HepG2 (cell line): ENCODE results near the gene ANK3. TPM values are rescaled to one million over a fixed set of nuclear protein-coding genes. Genes with fewer than 3 reads are reported as not detected.

Experiments
- ATAC-seq: fragments of 200-7000 bp; cut with Tn5 transposase; 3 replicates; pipeline ENCODE4 v1.9.1; 2020; ENCODE audit warnings: mild to moderate bottlenecking, moderate library complexity
- BruUV-seq: library from RNA; stranded (reverse); fragments of 400-500 nt; replicated peaks from 2 replicates; lab custom pipeline; 2021; lab: Mats Ljungman, UMichigan
- CTCF ChIA-PET: fragments of 300-600 bp; formaldehyde crosslinking; extraction: SDS; loops from one replicate; lab custom pipeline; 2021; ENCODE audit warnings: low total read pairs, inconsistent platforms, low intra/inter-chr PET ratio; lab: Yijun Ruan, JAX
- POLR2A ChIA-PET: fragments of 350-600 bp; sonication (Branson Sonifier 250); formaldehyde crosslinking; loops from one replicate; lab custom pipeline; 2020; ENCODE audit warnings: antibody characterized with exemption, inconsistent platforms; lab: Yijun Ruan, JAX
- DNase-seq: peaks from one replicate; pipeline ENCODE4 v3.0.0-alpha.2; 2015; ENCODE audit warnings: low spot score
- FAIRE-seq: peaks from 3 replicates; lab custom pipeline; 2011; peaks lifted over from hg19 to GRCh38; lab: Jason Lieb, UNC
- H2AFZ ChIP-seq: one replicate; pipeline ENCODE4 v1.6.1; 2011; ENCODE audit warnings: low read length, inconsistent platforms
- H3K27ac ChIP-seq: fragments of 300-600 bp; 3 replicates; pipeline ENCODE4 v1.8.0; 2011; ENCODE audit warnings: mixed run types, mild to moderate bottlenecking, mixed read lengths, low read length, inconsistent platforms; ENCODE audit not compliant: insufficient read depth; ENCODE audit errors: extremely low read length
- H3K27me3 ChIP-seq, 2 experiments: fragments of 200-600 bp in 1 of 2; 2 replicates in 1 of 2; 3 replicates in 1 of 2; pipeline versions ENCODE4 v1.6.0 to v1.8.0; 2011; ENCODE audit warnings: low read length in 2 of 2, mild to moderate bottlenecking in 2 of 2, moderate library complexity in 2 of 2, inconsistent platforms in 1 of 2; ENCODE audit not compliant: insufficient read depth in 2 of 2, control insufficient read depth in 1 of 2
- H3K36me3 ChIP-seq, 2 experiments: fragments of 200-600 bp in 1 of 2; replicated peaks in 1 of 2; 2 replicates in 1 of 2; 3 replicates in 1 of 2; pipeline versions ENCODE4 v1.5.1 to v1.8.0; 2011; ENCODE audit warnings: low read length in 2 of 2, inconsistent platforms in 1 of 2; ENCODE audit not compliant: insufficient read depth in 2 of 2, control insufficient read depth in 1 of 2
- H3K4me1 ChIP-seq: 2 replicates; pipeline ENCODE4 v1.5.1; 2012; ENCODE audit warnings: low read length, inconsistent platforms; ENCODE audit not compliant: insufficient read depth
- H3K4me2 ChIP-seq: 2 replicates; pipeline ENCODE4 v1.6.0; 2011; ENCODE audit warnings: low read depth, low read length, inconsistent platforms
- H3K4me3 ChIP-seq, 3 experiments: fragments of 200-600 bp in 1 of 3; sonication (generic), shearing (Covaris generic) in 1 of 3; replicated peaks in 1 of 3; 2 replicates each; pipeline ENCODE4 v1.5.1; 2011 to 2016; ENCODE audit warnings: low read length in 3 of 3, inconsistent platforms in 2 of 3, low read depth in 2 of 3, mild to moderate bottlenecking in 2 of 3, control low read depth in 1 of 3, mixed read lengths in 1 of 3; ENCODE audit not compliant: insufficient read depth in 1 of 3
- H3K79me2 ChIP-seq: one replicate; pipeline ENCODE4 v1.6.1; 2011; ENCODE audit warnings: low read length, inconsistent platforms; ENCODE audit not compliant: insufficient read depth
- H3K9ac ChIP-seq: 2 replicates; pipeline ENCODE4 v1.6.0; 2011; ENCODE audit warnings: mild to moderate bottlenecking, low read depth, low read length, inconsistent platforms; ENCODE audit not compliant: insufficient read depth
- H3K9me3 ChIP-seq: 2 replicates; pipeline ENCODE4 v1.5.1; 2012; ENCODE audit warnings: mild to moderate bottlenecking, low read length
- H4K20me1 ChIP-seq: 2 replicates; pipeline ENCODE4 v1.6.0; 2011; ENCODE audit warnings: inconsistent platforms, mild to moderate bottlenecking, low read length, moderate library complexity; ENCODE audit not compliant: insufficient read depth
- BATF2 ChIP-seq: sonication (generic); formaldehyde crosslinking; IDR thresholded peaks from 2 replicates; pipeline ENCODE4 v1.8.0; 2022; ENCODE audit warnings: mild to moderate bottlenecking, missing genetic modification reagents, moderate library complexity
- FLYWCH1 ChIP-seq: sonication (generic); formaldehyde crosslinking; IDR thresholded peaks from 2 replicates; pipeline ENCODE4 v1.8.1; 2023; ENCODE audit warnings: mild to moderate bottlenecking, missing genetic modification reagents
- GTF3A ChIP-seq: sonication (generic); formaldehyde crosslinking; conservative IDR thresholded peaks from 2 replicates; pipeline ENCODE4 v1.4.0; 2020; ENCODE audit warnings: mild to moderate bottlenecking, missing genetic modification reagents
- HNRNPH1 ChIP-seq: fragments of 200-400 bp; formaldehyde crosslinking; optimal IDR thresholded peaks from 2 replicates; pipeline ENCODE3; 2017; ENCODE audit warnings: mild to moderate bottlenecking, low read depth, low read length
- NFKBIZ ChIP-seq: IDR thresholded peaks from 2 replicates; pipeline ENCODE4 v1.6.1; 2018; ENCODE audit warnings: missing genetic modification reagents, missing compliant biosample characterization
- RCOR2 ChIP-seq: IDR thresholded peaks from 2 replicates; pipeline ENCODE4 v1.6.1; 2016; ENCODE audit warnings: missing biosample characterization, missing genetic modification reagents
- REPIN1 ChIP-seq: sonication (generic); formaldehyde crosslinking; IDR thresholded peaks from 2 replicates; pipeline ENCODE4 v1.8.0; 2022; ENCODE audit warnings: missing genetic modification reagents, low read depth, mild to moderate bottlenecking, borderline replicate concordance
- TAF1 ChIP-seq: sonication (generic); formaldehyde crosslinking; IDR thresholded peaks from 2 replicates; pipeline ENCODE4 v1.4.0; 2020; ENCODE audit warnings: missing genetic modification reagents
- TBX2 ChIP-seq: sonication (generic); formaldehyde crosslinking; IDR thresholded peaks from 2 replicates; pipeline ENCODE4 v1.5.0; 2020; ENCODE audit warnings: missing genetic modification reagents, mild to moderate bottlenecking, borderline replicate concordance
- ZNF136 ChIP-seq: sonication (generic); formaldehyde crosslinking; IDR thresholded peaks from 2 replicates; pipeline ENCODE4 v1.8.1; 2022; ENCODE audit warnings: low read depth, mild to moderate bottlenecking, moderate library complexity, missing genetic modification reagents
- WGBS: methylation state at CpG from one replicate; pipeline ENCODE4 v1.1.6; 2017; ENCODE audit warnings: low lambda C conversion rate; 5-methylcytosine and 5-hydroxymethylcytosine counted together
- in situ Hi-C: cut with HindIII; loops from 2 replicates; pipeline ENCODE4 v1.10.0; 2017; ENCODE audit warnings: low pct_unique_long_range_greater_than_20kb; ENCODE audit not compliant: extremely low pct_ligation_motif_present
- intact Hi-C: fragments of 100-400 bp; cut with micrococcal nuclease; formaldehyde crosslinking; loops from one replicate; pipeline ENCODE4 v1.10.0; 2022; ENCODE audit not compliant: unreplicated experiment
- polyA plus RNA-seq, 8 experiments: library from polyadenylated mRNA; depleted of rRNA in 3 of 8; stranded (reverse) in 7 of 8; unstranded in 1 of 8; fragments of >200 nt; fragmentation: Illumina TruSeq in 4 of 8; extraction: Trizol in 4 of 8; gene quantifications; 2 replicates each; pipeline versions ENCODE4 v1.2.1 to v1.2.3, GENCODE V29; 2011 to 2016; ENCODE audit warnings: low read depth in 4 of 8, missing spikeins in 1 of 8, mixed read lengths in 1 of 8; ENCODE audit not compliant: insufficient read depth in 1 of 8
- total RNA-seq, 5 experiments: library from RNA; depleted of rRNA; stranded (reverse); fragments of >200 nt; fragmentation: Illumina TruSeq; extraction: Trizol; gene quantifications; 2 replicates each; pipeline ENCODE4 v1.2.3, GENCODE V29; 2016; ENCODE audit warnings: low read depth in 1 of 5
- TF ChIP-seq, protein P1 (sequence below): sonication (generic); formaldehyde crosslinking; IDR thresholded peaks from 2 replicates; pipeline ENCODE4 v1.4.0; 2020; ENCODE audit warnings: missing genetic modification reagents; ENCODE audit errors: not compliant biosample characterization
- TF ChIP-seq, protein P2 (sequence below): sonication (generic); formaldehyde crosslinking; IDR thresholded peaks from 2 replicates; pipeline ENCODE4 v1.8.0; 2022; ENCODE audit warnings: missing genetic modification reagents, mild to moderate bottlenecking, borderline replicate concordance
- TF ChIP-seq, protein P3 (sequence below): sonication (generic); formaldehyde crosslinking; IDR thresholded peaks from 2 replicates; pipeline ENCODE4 v1.5.0; 2020; ENCODE audit warnings: missing genetic modification reagents

The ANK3 gene
- total and polyA plus RNA-seq, 2 of the 13 experiments (the other 11 are each of a cell fraction or from before 2014, with no cell fraction given) = not detected

DNA sequence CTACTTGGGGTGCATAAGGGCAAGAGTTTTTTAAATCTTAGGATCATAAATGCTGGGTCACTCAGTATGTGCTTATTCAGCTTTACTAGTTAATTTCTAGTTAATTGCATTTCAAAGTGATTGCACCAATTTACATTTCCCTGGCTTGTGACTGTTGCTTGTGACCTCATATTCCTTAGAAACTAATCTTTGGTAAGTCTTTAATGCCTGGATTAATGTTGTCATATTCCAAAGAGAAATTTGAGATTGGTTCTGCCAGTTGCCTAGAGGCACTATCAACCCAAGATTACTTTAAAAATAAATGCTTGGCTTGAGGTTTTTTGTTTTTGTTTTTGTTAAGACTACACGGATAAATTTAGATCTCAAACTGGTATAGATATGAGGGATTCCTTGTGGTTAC, 103.1 kb downstream of the ANK3 start:
- CTCF ChIA-PET = no interaction called here
- H3K36me3 ChIP-seq = no peaks in the 10 kb centered on the region
- ATAC-seq = no peak
- in situ Hi-C loops = no loop called here
- H3K9me3 ChIP-seq = no peaks in the 10 kb centered on the region
- BruUV-seq = no TSS peak
- H3K27ac ChIP-seq = no peak overlapping the region
- H3K4me2 ChIP-seq = no peak overlapping the region
- H4K20me1 ChIP-seq = no peaks in the 10 kb centered on the region; the same call in 1 of the 2 replicates
- no peak for FAIRE-seq
- no peaks in the 10 kb centered on the region for H3K79me2 ChIP-seq
- H3K9ac ChIP-seq = no peak overlapping the region
- H2AFZ ChIP-seq = no peak overlapping the region
- no peak overlapping the region for H3K4me3 ChIP-seq
- intact Hi-C loops = no loop called here
- DNase-seq = no peak
- H3K4me1 ChIP-seq = peaks cover 12% of the 10 kb centered on the region
- TF ChIP-seq, protein P1, sequence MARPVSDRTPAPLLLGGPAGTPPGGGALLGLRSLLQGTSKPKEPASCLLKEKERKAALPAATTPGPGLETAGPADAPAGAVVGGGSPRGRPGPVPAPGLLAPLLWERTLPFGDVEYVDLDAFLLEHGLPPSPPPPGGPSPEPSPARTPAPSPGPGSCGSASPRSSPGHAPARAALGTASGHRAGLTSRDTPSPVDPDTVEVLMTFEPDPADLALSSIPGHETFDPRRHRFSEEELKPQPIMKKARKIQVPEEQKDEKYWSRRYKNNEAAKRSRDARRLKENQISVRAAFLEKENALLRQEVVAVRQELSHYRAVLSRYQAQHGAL (CRISPR knock-in tag) = no peak
- TF ChIP-seq REPIN1 (CRISPR knock-in tag) = no peak
- no peak for TF ChIP-seq TAF1 (CRISPR knock-in tag)
- no peak for TF ChIP-seq FLYWCH1 (CRISPR knock-in tag)
- TF ChIP-seq ZNF136 = no peak
- no peak for TF ChIP-seq GTF3A (CRISPR knock-in tag)
- peaks cover 0 to 6% of the 10 kb centered on the region in 2 experiments; a peak in 1 of 5 replicates for H3K27me3 ChIP-seq
- POLR2A ChIA-PET = no interaction called here
- 0% methylated on average over 1 of the region's 1 CpG for WGBS

- Histone ChIP-seq H3K27me3 (peaks cover 0 to 6% of the 10 kb centered on the region in 2 experiments; a peak in 1 of 5 replicates), H3K4me3 (no peak overlapping the region), H3K79me2 (no peaks in the 10 kb centered on the region), H2AFZ (no peak overlapping the region), H3K27ac (no peak overlapping the region), H4K20me1 (peaks cover 2% of the 10 kb centered on the region; the same call in 1 of the 2 replicates), H3K4me1 (peaks cover 12% of the 10 kb centered on the region), H3K36me3 (no peaks in the 10 kb centered on the region), H3K9ac (no peak overlapping the region), H3K4me2 (no peak overlapping the region), H3K9me3 (no peaks in the 10 kb centered on the region)
- ATAC-seq (no peak), DNase-seq (no peak), FAIRE-seq (no peak)
- BruUV-seq = no TSS peak
- intact Hi-C loops (no loop called here), in situ Hi-C loops (no loop called here)
- 71% methylated on average over 2 of the region's 2 CpGs for WGBS
- CTCF ChIA-PET = no interaction called here
- POLR2A ChIA-PET = no interaction called here
- TF ChIP-seq RCOR2 (CRISPR knock-in tag) (no peak), BATF2 (CRISPR knock-in tag) (no peak), HNRNPH1 (no peak), TBX2 (CRISPR knock-in tag) (no peak), NFKBIZ (no peak)
- TF ChIP-seq, protein P2, sequence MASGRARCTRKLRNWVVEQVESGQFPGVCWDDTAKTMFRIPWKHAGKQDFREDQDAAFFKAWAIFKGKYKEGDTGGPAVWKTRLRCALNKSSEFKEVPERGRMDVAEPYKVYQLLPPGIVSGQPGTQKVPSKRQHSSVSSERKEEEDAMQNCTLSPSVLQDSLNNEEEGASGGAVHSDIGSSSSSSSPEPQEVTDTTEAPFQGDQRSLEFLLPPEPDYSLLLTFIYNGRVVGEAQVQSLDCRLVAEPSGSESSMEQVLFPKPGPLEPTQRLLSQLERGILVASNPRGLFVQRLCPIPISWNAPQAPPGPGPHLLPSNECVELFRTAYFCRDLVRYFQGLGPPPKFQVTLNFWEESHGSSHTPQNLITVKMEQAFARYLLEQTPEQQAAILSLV (CRISPR knock-in tag) = no peak
- TF ChIP-seq, protein P3, sequence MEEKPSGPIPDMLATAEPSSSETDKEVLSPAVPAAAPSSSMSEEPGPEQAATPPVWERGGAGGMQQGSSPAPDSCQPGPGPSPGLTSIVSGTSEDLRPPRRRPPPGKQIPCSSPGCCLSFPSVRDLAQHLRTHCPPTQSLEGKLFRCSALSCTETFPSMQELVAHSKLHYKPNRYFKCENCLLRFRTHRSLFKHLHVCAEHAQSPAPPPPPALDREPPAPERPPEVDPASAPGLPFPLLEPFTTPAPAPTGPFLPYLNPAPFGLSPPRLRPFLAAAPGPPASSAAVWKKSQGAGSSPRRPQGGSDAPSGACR (CRISPR knock-in tag) = no peak
Measured at GRCh38 chr10:60283397-60283796, 106.3 kb downstream of the ANK3 start.
